DMS79 treated with DMSO at 0.1 percent for 48 hours (cell line): ENCODE measurements around the gene CYB5D1.
"Not testable (repeated sequence)": the region's sequence is repeated elsewhere in the genome, so short reads cannot be mapped to it uniquely, and the experiment has no call there.

Experiments used
- DNase-seq: peaks from one replicate; lab custom pipeline; 2025; lab: John Stamatoyannopoulos, UW

CYB5D1 gene

GRCh38 chr17:7856011-7856810, 1.6 kb upstream of the CYB5D1 start:
- DNase-seq: peak; percentile 20

DNA sequence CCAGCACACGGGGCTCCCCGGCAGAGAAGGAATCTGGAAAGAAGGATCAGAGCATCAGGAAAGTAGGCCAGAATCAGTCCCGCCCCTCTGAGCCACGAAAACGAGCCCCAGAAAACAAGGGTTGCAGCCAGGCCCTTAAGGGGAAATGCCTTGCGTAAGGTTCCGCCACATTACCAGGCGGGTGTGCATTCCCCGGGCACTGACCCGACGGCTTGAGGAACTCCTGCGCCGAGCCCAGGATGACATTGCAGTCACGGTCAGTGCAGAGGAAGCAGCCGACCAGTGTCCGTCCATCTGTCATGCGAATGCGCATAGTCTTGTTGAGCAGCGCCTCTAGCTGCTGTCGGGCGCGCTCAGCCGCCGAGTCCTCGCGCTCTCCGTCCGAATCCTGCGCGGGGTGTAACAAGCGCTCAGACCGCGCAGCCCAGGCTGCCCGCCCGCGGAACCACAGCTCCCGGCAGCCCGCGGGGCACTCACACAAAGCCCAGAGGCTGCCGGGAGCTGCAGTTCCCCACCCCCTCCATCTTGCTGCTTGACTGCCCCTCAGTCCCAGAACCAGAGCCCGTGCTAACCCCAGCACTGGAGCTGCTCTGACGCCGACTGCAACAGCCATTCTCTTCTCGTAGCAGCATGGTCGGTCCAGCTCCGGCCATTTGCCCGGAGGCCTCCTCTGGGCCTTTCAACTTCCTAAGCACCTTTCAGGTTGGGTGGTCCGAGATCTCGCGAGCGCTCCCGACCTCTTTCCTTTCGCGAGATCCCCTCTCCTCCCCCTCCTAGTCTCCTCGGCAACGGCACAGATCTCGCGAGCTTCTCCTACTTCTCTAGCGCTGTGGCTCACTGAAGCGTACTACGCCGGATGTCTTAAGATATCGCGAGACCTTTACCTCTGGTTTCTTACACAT, 741 bp upstream of the CYB5D1 start, which contains the start of gene NAA38:
Gene NAA38, minus strand, starts transcription at position 749 of the 902 bp plus-strand sequence. Its CDS starts 96 bp downstream, at position 653.
- DNase-seq: peak; percentile 98

- no peak for DNase-seq
Observed at GRCh38 chr17:7858522-7858810, 663 bp downstream of the CYB5D1 start.

DNA sequence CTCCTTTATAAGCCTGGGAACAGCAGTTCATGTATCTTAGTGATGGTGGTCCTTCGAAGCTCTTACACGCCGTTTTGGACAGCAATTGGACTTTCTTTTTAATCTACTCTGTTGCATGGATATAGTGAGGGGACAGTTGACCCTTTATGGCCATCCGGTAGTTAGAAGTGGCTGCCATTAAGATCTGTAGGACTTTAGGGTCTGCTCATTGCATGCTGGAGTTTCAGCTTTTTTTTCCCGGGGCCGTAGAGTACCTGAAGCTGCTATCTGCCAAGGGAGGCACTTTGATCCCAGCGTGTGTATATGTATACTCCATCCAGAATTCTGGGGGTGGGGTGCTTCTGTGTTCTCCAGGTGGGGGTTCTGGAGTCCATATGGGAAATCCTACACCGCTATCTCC, 1.2 kb downstream of the CYB5D1 start:
- DNase-seq: no peak

- DNase-seq: peak; percentile 48
Observed at GRCh38 chr17:7862692-7863437, 5.1 kb downstream of the CYB5D1 start.

DNA sequence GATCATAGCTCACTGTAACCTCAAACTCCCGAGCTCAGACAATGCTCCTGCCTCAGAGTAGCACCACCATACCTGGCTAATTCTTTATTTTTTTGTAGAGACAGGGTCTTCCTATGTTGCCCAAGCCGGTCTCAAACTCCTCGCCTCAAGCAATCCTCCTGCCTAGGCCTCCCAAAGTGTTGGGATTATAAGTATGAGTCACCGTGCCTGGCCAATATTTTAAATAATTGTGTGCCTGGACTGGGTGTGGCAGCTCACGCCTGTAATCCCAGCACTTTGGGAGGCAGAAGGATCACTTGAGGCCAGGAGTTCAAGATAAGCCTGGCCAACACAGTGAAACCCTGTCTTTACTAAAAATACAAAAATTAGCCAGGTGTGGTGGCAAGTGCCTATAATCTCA, 6.6 kb downstream of the CYB5D1 start:
- not testable (repeated sequence) for DNase-seq

DNA sequence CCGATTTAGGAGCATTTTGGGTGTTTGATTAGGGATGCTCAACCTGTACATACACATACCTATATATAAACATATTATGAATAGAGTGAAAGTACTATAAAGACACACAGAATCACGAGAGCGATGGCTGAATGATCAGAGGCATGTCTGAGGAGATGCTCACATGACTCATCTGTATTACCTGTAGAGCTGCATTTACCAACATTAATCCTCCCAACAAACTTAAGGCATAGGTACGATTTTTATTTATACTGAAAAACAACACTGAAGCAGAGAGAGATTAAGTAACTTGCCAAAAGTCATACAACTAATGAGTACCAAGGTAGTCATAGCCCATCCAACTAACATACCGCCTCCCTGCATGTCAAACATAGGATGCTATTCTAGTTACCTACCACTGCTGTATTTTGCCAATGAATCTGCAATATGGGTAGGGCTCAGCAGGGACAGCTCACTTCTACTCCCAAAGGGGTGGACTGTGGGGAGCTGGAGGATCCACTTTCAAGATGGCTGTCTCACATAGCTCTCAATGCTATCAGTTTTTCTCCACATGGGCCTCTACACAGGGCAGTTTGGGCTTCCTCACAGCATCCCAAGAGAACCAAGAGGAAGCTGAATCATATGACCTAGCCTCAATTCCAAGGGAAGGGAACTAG, 7.3 kb downstream of the CYB5D1 start:
- no peak for DNase-seq

GRCh38 chr17:7867881-7868329, 10.1 kb downstream of the CYB5D1 start:
- no peak for DNase-seq

GRCh38 chr17:7873051-7873450, 15.2 kb downstream of the CYB5D1 start:
- DNase-seq: no peak

DNA sequence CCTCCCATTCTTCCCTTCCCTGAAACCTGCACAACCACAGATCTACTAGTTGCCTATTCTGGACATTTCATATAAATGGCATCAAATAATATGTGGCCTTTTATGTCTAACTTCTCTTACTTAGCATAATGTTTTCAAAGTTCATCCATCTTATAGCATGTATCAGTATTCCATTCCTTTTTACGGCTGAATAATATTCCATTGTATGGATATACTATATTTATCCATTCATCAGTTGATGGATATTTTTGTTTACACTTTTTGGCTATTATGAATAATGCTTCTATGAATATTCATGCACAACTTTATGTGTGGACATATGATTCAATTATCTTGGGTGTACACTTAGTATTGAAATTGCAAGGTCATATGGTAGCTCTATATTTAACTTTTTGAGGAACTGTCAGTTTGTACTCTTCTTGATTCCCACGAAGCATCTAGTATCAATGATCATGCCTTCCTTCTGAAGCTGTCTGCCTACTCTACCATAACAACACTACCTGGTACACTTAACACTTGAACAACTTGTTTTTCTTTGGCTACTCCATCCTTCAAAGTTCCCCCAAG, 18.1 kb downstream of the CYB5D1 start:
- DNase-seq: no peak

DNA sequence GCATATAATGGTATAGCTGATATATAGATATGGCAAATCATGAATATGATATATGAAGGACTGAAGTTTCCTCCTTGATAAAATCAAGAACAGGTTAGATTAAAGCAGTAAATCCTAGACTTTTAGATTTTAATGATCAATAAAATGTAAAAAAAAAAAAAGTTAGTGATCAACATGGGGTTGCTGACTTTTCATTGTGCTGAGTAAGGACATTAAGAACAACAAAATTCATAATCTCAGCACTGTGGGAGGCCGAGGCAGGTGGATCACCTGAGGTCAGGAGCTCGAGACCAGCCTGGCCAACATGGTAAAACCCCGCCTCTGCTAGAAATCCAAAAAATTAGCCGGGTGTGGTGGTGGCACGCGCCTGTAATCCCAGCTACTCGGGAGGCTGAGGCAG, 20.4 kb downstream of the CYB5D1 start:
- DNase-seq: no peak

- DNase-seq: no peak
Observed at GRCh38 chr17:7880076-7880868, 22.5 kb downstream of the CYB5D1 start.

- peak; percentile 76 for DNase-seq
Observed at GRCh38 chr17:7881276-7882054, 23.7 kb downstream of the CYB5D1 start.

- DNase-seq: peak; percentile 76
Observed at GRCh38 chr17:7882068-7882467, 24.3 kb downstream of the CYB5D1 start.

GRCh38 chr17:7882629-7883028, 24.8 kb downstream of the CYB5D1 start:
- DNase-seq: no peak

DNA sequence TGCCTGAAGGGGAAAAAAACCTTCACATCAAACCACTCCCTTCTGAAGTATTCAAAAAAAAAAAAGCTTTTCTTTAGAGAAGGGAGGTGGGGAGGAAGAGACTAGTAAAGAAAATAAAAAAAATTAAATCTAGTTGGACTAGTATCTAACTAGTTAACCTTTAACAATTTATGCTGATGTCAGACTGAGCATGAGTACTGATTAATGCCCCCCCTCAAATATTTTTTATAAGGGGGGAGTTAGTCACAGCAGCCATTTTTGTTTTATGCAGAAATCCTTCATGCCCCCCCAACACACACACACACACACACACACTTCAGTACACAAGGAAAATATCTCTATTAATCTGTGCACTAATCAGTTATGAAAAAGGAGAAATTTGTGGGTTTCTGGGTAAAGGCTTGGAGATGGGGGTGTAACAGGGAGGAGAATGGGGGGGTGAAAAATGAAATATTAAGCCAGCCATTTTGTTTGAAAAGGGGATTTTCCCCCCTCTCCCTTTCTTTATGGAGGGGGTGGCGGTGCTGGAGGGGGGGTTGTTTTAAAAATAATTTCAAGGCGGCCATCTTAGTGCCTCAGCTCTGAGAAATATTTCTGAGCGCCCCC, 26.1 kb downstream of the CYB5D1 start:
- DNase-seq: peak; percentile 53

GRCh38 chr17:7884581-7885366, 27.0 kb downstream of the CYB5D1 start:
- DNase-seq: no peak

GRCh38 chr17:7885367-7886226, 27.8 kb downstream of the CYB5D1 start:
- DNase-seq: peak; percentile 75
